Measurements from ENCODE around the gene ZDHHC19. TPM values are rescaled to one million over a fixed set of nuclear protein-coding genes. Genes with fewer than 3 reads are reported as not detected.

ZDHHC19 gene
- total RNA-seq, 1 donor = not detected

GRCh38 chr3:196227629-196228493 is 16.7 kb upstream of the ZDHHC19 start:
- no peak overlapping the region for H3K4me2 ChIP-seq (ENCODE audit: insufficient read depth, low read length)
- H3K27ac ChIP-seq (ENCODE audit: low read depth, low read length) = no peak overlapping the region
- H3K36me3 ChIP-seq (ENCODE audit: insufficient read depth, low read length) = no peaks in the 10 kb centered on the region
- peaks cover 14% of the 10 kb centered on the region for H3K27me3 ChIP-seq (ENCODE audit: insufficient read depth, low read length)
- no peak overlapping the region for H2AFZ ChIP-seq (ENCODE audit: low read length)
- H3K4me1 ChIP-seq (ENCODE audit: insufficient read depth, low read length) = peaks cover 3% of the 10 kb centered on the region
- H3K79me2 ChIP-seq (ENCODE audit: insufficient read depth, low read length) = no peaks in the 10 kb centered on the region
- peaks cover 2% of the 10 kb centered on the region for H4K20me1 ChIP-seq (ENCODE audit: insufficient read depth, low read length)
- H3K4me3 ChIP-seq (ENCODE audit: insufficient read depth, low read length) = peak overlapping the region; percentile 22
- DNase-seq (ENCODE audit: insufficient read length, low spot score, missing footprints) = peak; percentile 94
- no peaks in the 10 kb centered on the region for H3K9me3 ChIP-seq (ENCODE audit: low read depth, low read length)
- TF ChIP-seq CTCF (IDR thresholded peaks at IDR 0.05; ENCODE audit: extremely low read depth, low read depth, low read length) = no peak

- peaks cover 3% of the 10 kb centered on the region for H3K4me1 ChIP-seq (ENCODE audit: insufficient read depth, low read length)
- no peak overlapping the region for H2AFZ ChIP-seq (ENCODE audit: low read length)
- H3K27ac ChIP-seq (ENCODE audit: low read depth, low read length) = no peak overlapping the region
- no peaks in the 10 kb centered on the region for H3K9me3 ChIP-seq (ENCODE audit: low read depth, low read length)
- H3K36me3 ChIP-seq (ENCODE audit: insufficient read depth, low read length) = no peaks in the 10 kb centered on the region
- no peak overlapping the region for H3K4me2 ChIP-seq (ENCODE audit: insufficient read depth, low read length)
- peaks cover 14% of the 10 kb centered on the region for H3K27me3 ChIP-seq (ENCODE audit: insufficient read depth, low read length)
- TF ChIP-seq CTCF (IDR thresholded peaks at IDR 0.05; ENCODE audit: extremely low read depth, low read depth, low read length) = no peak
- H4K20me1 ChIP-seq (ENCODE audit: insufficient read depth, low read length) = peaks cover 2% of the 10 kb centered on the region
- no peak overlapping the region for H3K4me3 ChIP-seq (ENCODE audit: insufficient read depth, low read length)
- H3K79me2 ChIP-seq (ENCODE audit: insufficient read depth, low read length) = no peaks in the 10 kb centered on the region
- no peak for DNase-seq (ENCODE audit: insufficient read length, low spot score, missing footprints)
Observed at GRCh38 chr3:196227121-196227561, 15.9 kb upstream of the ZDHHC19 start.

- Histone ChIP-seq H3K4me2 (ENCODE audit: insufficient read depth, low read length) (no peak overlapping the region), H3K79me2 (ENCODE audit: insufficient read depth, low read length) (no peaks in the 10 kb centered on the region), H3K9me3 (ENCODE audit: low read depth, low read length) (no peaks in the 10 kb centered on the region), H2AFZ (ENCODE audit: low read length) (no peak overlapping the region), H3K27me3 (ENCODE audit: insufficient read depth, low read length) (peaks cover 14% of the 10 kb centered on the region), H3K27ac (ENCODE audit: low read depth, low read length) (no peak overlapping the region), H3K36me3 (ENCODE audit: insufficient read depth, low read length) (no peaks in the 10 kb centered on the region), H3K4me1 (ENCODE audit: insufficient read depth, low read length) (peaks cover 3% of the 10 kb centered on the region), H3K4me3 (ENCODE audit: insufficient read depth, low read length) (no peak overlapping the region), H4K20me1 (ENCODE audit: insufficient read depth, low read length) (no peaks in the 10 kb centered on the region)
- no peak for TF ChIP-seq CTCF (IDR thresholded peaks at IDR 0.05; ENCODE audit: extremely low read depth, low read depth, low read length)
- no peak for DNase-seq (ENCODE audit: insufficient read length, low spot score, missing footprints)
Observed at GRCh38 chr3:196225763-196226364, 14.7 kb upstream of the ZDHHC19 start.

- Histone ChIP-seq H3K4me2 (ENCODE audit: insufficient read depth, low read length) (no peak overlapping the region), H3K4me3 (ENCODE audit: insufficient read depth, low read length) (no peak overlapping the region), H3K27me3 (ENCODE audit: insufficient read depth, low read length) (peaks cover 14% of the 10 kb centered on the region), H2AFZ (ENCODE audit: low read length) (no peak overlapping the region), H3K4me1 (ENCODE audit: insufficient read depth, low read length) (peaks cover 4% of the 10 kb centered on the region), H4K20me1 (ENCODE audit: insufficient read depth, low read length) (no peaks in the 10 kb centered on the region), H3K27ac (ENCODE audit: low read depth, low read length) (no peak overlapping the region), H3K36me3 (ENCODE audit: insufficient read depth, low read length) (no peaks in the 10 kb centered on the region), H3K9me3 (ENCODE audit: low read depth, low read length) (no peaks in the 10 kb centered on the region), H3K79me2 (ENCODE audit: insufficient read depth, low read length) (no peaks in the 10 kb centered on the region)
- no peak for TF ChIP-seq CTCF (IDR thresholded peaks at IDR 0.05; ENCODE audit: extremely low read depth, low read depth, low read length)
- DNase-seq (ENCODE audit: insufficient read length, low spot score, missing footprints) = no peak
Observed at GRCh38 chr3:196225086-196225485, 13.9 kb upstream of the ZDHHC19 start.
